RCC 7860 (cell line): ENCODE results near the gene NUP54.

Source experiments
- DNase-seq: peaks from one replicate; pipeline ENCODE4 v3.0.0-alpha.2; 2015; ENCODE audit warnings: low spot score
- FAIRE-seq: peaks from 2 replicates; lab custom pipeline; 2012; peaks lifted over from hg19 to GRCh38; lab: Jason Lieb, UNC

NUP54 gene

GRCh38 chr4:76153356-76153755, 5.2 kb upstream of the NUP54 start:
- DNase-seq, result no peak

DNA sequence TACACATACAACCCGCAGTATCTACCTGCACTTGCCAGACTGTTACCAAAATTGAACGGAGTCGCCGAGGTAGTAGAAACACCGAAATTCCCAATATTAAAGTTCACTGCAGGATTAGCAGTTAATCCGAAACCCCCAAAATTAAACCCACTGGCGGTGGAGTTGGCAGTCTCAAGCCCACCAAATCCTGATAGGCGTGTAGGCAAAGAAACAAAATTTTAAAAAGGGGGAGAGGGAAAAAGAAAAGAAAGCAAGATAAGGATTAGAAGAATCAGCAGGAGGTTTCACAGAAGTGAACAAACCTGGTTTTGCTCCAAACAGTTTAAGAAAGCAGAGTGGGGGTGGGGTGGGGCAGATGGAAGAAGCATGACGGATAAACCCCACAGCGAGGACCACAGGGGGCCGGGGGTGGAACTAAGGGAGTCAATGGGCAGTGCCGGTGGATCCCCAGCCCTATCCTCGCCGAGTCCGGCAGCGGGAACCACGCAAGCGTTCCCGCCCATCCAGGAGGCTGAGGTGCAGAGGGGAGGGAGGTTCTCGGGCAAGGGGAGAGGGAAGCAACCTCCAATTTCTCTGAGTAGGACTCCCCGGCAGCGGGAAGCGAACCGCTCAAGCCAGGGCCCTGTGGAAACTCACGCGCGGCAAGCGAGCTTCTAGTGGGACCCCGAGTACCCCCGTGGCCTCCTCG, 599 bp downstream of the NUP54 start:
- FAIRE-seq (peak; percentile 35), DNase-seq (peak; percentile 63)

More at GRCh38 chr4:76153356-76153755, 5.2 kb upstream of the NUP54 start:
- FAIRE-seq, result no peak

- DNase-seq (no peak), FAIRE-seq (no peak)
These were observed 3.7 kb downstream of the NUP54 start for GRCh38 chr4:76144546-76144945.

- FAIRE-seq, result no peak
- DNase-seq, result no peak
These were observed 7.0 kb downstream of the NUP54 start for GRCh38 chr4:76141241-76141640.

DNA sequence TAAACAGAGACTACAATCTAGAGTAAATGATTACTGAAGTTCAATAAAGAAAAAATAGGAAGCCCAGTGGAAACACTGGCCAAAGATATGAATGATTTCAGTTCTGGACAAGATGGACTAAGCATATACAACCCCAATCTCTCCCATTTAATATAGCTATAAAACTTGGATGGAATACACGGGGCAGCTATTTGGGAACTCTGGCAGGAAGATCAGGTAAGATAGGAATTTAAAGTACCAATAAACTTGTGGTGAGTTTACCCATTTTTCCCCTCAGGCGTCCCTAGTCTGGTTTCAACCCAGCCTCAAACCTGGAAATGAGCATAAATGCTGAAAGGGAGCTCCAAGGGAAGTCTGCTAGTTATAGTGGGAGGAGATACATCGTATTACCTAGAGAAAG, 20.4 kb downstream of the NUP54 start:
- no peak for FAIRE-seq

DNA sequence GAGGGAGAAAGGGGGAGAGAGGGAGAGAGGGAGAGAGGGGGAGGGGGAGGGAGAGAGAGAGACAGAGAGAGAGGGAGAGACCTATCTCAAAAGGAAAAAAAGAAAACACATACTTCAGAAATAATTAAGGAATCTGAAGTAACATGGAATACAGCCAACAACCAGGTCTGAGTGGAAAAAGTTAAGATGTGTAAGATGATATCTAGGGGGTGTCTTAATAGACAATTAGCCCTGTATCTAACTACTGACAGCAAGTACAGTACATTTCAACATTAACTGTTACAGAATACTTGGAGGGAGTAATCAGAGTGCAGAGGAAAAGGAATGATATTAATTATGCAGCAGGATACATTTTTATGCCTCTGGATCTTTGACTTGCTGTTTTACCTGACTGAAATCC, 22.4 kb downstream of the NUP54 start:
- no peak for FAIRE-seq
- DNase-seq, result no peak

More for the DNA sequence above, 20.4 kb downstream of the NUP54 start:
- no peak for DNase-seq

DNA sequence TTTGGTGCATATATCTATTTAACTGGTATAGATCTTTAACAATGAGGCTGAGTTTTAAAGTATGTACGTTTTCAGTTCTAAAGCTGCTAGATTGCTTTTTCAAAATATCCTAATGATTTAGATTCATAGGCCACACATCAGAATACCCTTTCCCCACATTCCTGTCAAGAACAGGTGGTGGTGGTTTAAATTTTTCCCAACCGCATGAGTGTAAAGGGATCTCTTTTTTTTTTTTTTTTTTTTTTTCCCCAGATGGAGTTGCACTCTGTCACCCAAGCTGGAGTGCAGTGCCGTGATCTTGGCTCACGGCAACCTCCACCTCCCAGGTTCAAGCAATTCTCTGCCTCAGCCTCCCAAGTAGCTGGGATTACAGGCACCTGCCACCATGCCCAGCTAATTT, 28.0 kb downstream of the NUP54 start:
- FAIRE-seq (no peak), DNase-seq (no peak)

DNA sequence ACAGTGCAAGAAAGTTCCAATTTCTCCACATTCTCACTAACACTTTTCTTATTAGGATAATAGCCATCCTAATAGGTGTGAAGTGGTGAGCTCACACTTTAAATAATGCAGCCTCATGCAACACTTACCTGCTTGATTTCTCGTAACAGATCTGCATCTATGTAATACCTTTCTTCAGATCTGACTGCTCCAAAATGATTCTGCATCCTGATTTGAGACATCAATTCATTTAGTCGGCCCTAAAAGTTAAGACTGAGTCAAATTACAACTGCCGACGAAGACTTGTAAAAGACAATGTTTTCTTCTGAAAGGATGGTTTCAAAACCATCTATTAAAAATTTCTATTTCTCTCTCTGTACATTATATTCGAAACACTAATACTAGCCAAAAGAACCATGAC, 30.7 kb downstream of the NUP54 start:
- no peak for FAIRE-seq
- DNase-seq, result no peak

DNA sequence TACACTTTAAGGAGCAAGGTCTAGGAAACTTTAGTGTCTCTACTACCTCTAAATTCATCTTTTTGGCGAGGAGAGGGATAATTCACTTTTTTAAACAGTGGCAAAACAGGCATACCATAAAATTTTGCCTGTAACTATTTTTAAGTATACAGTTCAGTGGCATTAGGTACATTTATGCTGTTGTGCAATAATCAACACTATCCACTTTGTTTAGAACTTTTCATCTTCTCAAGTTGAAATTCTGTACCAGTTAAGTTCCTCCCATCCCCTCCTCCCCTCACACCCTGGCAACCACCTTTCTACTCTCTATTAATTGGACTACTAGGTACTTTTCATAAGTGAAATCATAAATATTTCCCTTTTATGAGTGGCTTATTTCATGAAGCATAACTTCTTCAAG, 31.4 kb downstream of the NUP54 start:
- no peak for DNase-seq
- no peak for FAIRE-seq

DNA sequence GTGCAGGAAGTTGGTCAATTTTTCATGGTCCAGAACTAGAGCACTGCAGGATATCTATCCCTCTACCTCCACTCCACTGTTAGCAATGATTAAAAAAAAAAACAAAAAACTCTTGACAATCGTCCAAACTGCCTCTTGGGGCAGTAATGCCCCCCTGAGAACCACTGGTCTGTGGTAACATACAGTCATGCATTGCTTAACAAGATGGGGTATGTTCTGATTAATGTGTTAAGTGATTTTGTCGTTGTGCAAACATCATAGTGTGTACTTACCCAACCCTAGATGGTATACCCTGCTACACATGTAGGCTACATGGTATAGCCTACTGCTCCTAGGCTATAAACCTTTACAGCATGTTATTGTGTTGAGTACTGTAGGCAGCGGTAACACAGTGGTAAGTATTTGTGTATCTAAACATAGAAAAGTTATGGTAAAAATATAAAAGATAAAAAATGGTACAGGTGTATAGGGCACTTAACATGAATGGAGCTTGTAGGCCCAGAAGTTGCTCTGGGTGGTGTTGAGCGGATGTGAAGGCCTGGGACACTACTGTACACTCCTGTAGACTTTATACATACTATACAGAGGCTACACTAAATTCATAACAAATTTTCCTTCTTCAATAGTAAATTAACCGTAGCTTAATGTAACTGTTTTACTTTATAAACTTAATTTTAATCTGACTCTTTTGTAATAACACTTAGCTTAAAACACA, 39.6 kb downstream of the NUP54 start:
- DNase-seq, result no peak
- peak; percentile 45 for FAIRE-seq

DNA sequence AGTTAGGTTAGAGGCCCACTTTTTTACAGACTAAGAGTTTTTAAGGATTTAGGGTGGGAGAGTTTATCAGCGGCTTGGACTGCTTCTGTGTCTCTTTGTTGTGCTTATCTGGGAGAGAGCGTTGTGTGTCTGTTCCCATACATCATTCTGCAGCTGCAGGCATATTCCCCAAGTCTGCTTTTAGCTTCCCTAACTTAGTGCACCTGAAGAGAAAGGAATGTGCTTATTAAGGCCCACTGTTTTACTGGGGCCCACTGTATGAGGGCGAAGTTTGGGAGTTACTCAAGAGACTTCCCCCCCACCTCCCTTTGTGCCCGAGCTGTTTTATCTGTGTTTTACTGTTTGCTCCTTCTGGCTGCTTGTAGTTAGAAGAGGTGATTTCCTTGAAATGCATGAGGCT, 41.8 kb downstream of the NUP54 start:
- no peak for FAIRE-seq
- DNase-seq, result no peak

DNA sequence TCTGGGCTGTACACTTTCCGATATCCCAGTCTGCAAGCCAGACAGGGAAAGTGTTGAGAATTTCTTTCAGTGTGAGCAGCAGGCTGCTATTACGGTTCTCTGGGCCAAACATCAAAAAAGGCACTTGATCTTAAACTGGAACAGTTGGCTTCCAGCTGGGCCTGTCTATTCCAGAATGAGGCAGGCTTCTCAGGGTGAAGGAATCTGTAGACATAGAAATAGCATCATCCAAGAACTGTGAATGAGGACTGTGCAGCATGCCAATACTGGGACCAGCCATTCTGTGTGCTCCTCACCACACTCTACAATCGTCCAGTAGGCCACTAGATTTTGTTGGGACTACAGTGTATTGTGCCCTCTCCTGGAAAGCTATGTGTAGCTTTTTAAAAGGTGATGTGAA, 42.5 kb downstream of the NUP54 start:
- DNase-seq (no peak), FAIRE-seq (no peak)

- FAIRE-seq (no peak), DNase-seq (no peak)
These were observed 52.1 kb downstream of the NUP54 start for GRCh38 chr4:76096076-76096475.

GRCh38 chr4:76095568-76095967, 52.6 kb downstream of the NUP54 start:
- FAIRE-seq (no peak), DNase-seq (no peak)

- DNase-seq, result no peak
- FAIRE-seq, result no peak
These were observed 57.1 kb downstream of the NUP54 start for GRCh38 chr4:76091052-76091451.

DNA sequence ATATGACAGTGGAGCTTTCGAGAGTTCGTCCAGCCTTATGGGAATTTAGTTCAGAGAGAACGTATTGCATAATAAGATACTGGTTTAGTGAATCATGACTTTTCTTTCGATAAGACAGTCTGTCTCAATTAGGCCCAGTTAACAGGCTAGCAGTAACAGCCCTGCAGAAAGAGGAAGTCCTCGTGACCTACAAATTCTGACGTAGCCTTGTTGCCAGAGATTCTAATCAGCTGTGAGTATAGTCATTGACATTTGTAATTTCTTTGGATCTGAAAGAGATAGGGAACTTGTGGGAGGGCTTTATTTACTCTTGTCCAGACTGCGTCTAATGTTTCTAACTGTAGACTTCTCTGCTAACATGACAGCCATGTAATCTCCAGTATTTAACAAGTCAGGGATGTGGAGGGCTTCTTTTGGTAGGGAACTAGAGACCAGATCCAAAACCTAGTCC, 57.9 kb downstream of the NUP54 start:
- DNase-seq, result no peak
- FAIRE-seq, result no peak

GRCh38 chr4:76088719-76089118, 59.5 kb downstream of the NUP54 start:
- no peak for FAIRE-seq
- DNase-seq, result no peak

GRCh38 chr4:76087007-76087769, 61.0 kb downstream of the NUP54 start:
- FAIRE-seq (no peak), DNase-seq (peak; percentile 40)

- FAIRE-seq (no peak), DNase-seq (no peak)
These were observed 63.7 kb downstream of the NUP54 start for GRCh38 chr4:76084542-76084941.

- FAIRE-seq (no peak), DNase-seq (no peak)
These were observed 64.7 kb downstream of the NUP54 start for GRCh38 chr4:76083386-76083988.

DNA sequence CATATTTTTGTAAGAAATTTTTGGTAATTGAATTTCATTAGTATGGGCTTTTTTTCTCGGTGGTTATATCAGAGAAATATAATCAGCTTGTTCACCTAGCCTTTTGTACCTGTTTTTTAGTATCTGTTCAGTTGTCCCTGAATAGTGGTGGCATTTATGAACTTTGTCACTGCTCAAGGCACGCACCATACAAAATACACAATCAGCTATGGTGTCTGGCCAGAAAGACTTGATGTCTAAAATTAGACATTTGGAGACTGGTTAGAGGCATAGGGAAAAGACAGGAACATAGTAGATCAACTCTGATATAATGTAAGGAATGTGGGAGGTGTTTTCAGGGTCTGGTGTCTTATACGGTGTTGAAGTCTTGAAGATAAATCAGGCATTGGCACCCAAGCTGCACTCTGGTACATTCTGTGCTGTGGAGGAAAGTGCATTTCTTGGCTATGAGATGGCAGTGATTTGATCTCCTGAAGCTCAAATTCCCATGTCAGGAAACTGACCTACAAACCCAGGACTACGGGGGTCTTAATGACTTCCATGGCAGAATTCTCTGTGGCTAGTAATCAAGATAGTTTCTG, 70.1 kb downstream of the NUP54 start:
- DNase-seq, result no peak
- no peak for FAIRE-seq
